Measurements from ENCODE around the gene LRAT.
"Not testable (repeated sequence)": the region's sequence is repeated elsewhere in the genome, so short reads cannot be mapped to it uniquely, and the experiment has no call there.

LRAT gene

GRCh38 chr4:154743683-154744340 lies at the start of gene LRAT:
Gene LRAT (plus strand): TSS chr4:154744000. CDS start chr4:154744327, 327 bp downstream.
- no peaks in the 10 kb centered on the region for H3K36me3 Mint-ChIP-seq (ENCODE audit: low read depth)
- peaks cover 17% of the 10 kb centered on the region for H3K4me1 Mint-ChIP-seq (ENCODE audit: low read depth)
- peaks cover 79% of the 10 kb centered on the region for H3K27me3 Mint-ChIP-seq
- no peak within 1 kb of the TSS for H3K27ac Mint-ChIP-seq
- no peaks in the 10 kb centered on the region for H3K9me3 Mint-ChIP-seq
- H3K4me3 Mint-ChIP-seq = peak within 1 kb of the TSS; percentile 75

- no peaks in the 10 kb centered on the region for H3K4me1 Mint-ChIP-seq (ENCODE audit: low read depth)
- no peak overlapping the region for H3K27ac Mint-ChIP-seq
- H3K27me3 Mint-ChIP-seq = peaks cover 8% of the 10 kb centered on the region
- no peak overlapping the region for H3K4me3 Mint-ChIP-seq
- H3K36me3 Mint-ChIP-seq (ENCODE audit: low read depth) = no peaks in the 10 kb centered on the region
- H3K9me3 Mint-ChIP-seq = peaks cover 3% of the 10 kb centered on the region
These were observed 35.9 kb upstream of the LRAT start for GRCh38 chr4:154707877-154708276.

- H3K4me3 Mint-ChIP-seq = no peak overlapping the region
These were observed 34.2 kb upstream of the LRAT start for GRCh38 chr4:154709550-154709949.

GRCh38 chr4:154711522-154711921 lies 32.3 kb upstream of the LRAT start:
- H3K9me3 Mint-ChIP-seq = peaks cover 3% of the 10 kb centered on the region
- no peak overlapping the region for H3K27ac Mint-ChIP-seq
- peaks cover 6% of the 10 kb centered on the region for H3K27me3 Mint-ChIP-seq
- H3K36me3 Mint-ChIP-seq (ENCODE audit: low read depth) = no peaks in the 10 kb centered on the region
- H3K4me1 Mint-ChIP-seq (ENCODE audit: low read depth) = no peaks in the 10 kb centered on the region
- H3K4me3 Mint-ChIP-seq = no peak overlapping the region

More at GRCh38 chr4:154709550-154709949, 34.2 kb upstream of the LRAT start:
- Mint-ChIP-seq H3K27ac (no peak overlapping the region), H3K27me3 (peaks cover 6% of the 10 kb centered on the region), H3K36me3 (ENCODE audit: low read depth) (no peaks in the 10 kb centered on the region), H3K4me1 (ENCODE audit: low read depth) (no peaks in the 10 kb centered on the region), H3K9me3 (peaks cover 3% of the 10 kb centered on the region)

GRCh38 chr4:154714339-154715040 lies 29.3 kb upstream of the LRAT start:
- H3K4me1 Mint-ChIP-seq (ENCODE audit: low read depth) = no peaks in the 10 kb centered on the region
- no peaks in the 10 kb centered on the region for H3K36me3 Mint-ChIP-seq (ENCODE audit: low read depth)
- no peaks in the 10 kb centered on the region for H3K9me3 Mint-ChIP-seq
- peaks cover 11% of the 10 kb centered on the region for H3K27me3 Mint-ChIP-seq
- no peak overlapping the region for H3K27ac Mint-ChIP-seq
- no peak overlapping the region for H3K4me3 Mint-ChIP-seq

GRCh38 chr4:154719087-154719486 lies 24.7 kb upstream of the LRAT start:
- Mint-ChIP-seq H3K4me3 (no peak overlapping the region), H3K36me3 (ENCODE audit: low read depth) (no peaks in the 10 kb centered on the region), H3K27ac (no peak overlapping the region), H3K9me3 (peaks cover 6% of the 10 kb centered on the region), H3K4me1 (ENCODE audit: low read depth) (peaks cover 6% of the 10 kb centered on the region), H3K27me3 (peaks cover 14% of the 10 kb centered on the region)

GRCh38 chr4:154720123-154720522 lies 23.7 kb upstream of the LRAT start:
- no peaks in the 10 kb centered on the region for H3K36me3 Mint-ChIP-seq (ENCODE audit: low read depth)
- H3K4me3 Mint-ChIP-seq = no peak overlapping the region
- peaks cover 6% of the 10 kb centered on the region for H3K9me3 Mint-ChIP-seq
- no peak overlapping the region for H3K27ac Mint-ChIP-seq
- H3K4me1 Mint-ChIP-seq (ENCODE audit: low read depth) = peaks cover 6% of the 10 kb centered on the region
- H3K27me3 Mint-ChIP-seq = peaks cover 19% of the 10 kb centered on the region

GRCh38 chr4:154720618-154721267 lies 23.1 kb upstream of the LRAT start:
- Mint-ChIP-seq H3K27me3 (peaks cover 19% of the 10 kb centered on the region), H3K9me3 (peaks cover 6% of the 10 kb centered on the region), H3K4me3 (no peak overlapping the region), H3K27ac (no peak overlapping the region), H3K36me3 (ENCODE audit: low read depth) (no peaks in the 10 kb centered on the region), H3K4me1 (ENCODE audit: low read depth) (peaks cover 6% of the 10 kb centered on the region)

- H3K9me3 Mint-ChIP-seq = peaks cover 6% of the 10 kb centered on the region
- H3K27ac Mint-ChIP-seq = no peak overlapping the region
- H3K4me1 Mint-ChIP-seq (ENCODE audit: low read depth) = peaks cover 6% of the 10 kb centered on the region
- no peak overlapping the region for H3K4me3 Mint-ChIP-seq
- peaks cover 22% of the 10 kb centered on the region for H3K27me3 Mint-ChIP-seq
- no peaks in the 10 kb centered on the region for H3K36me3 Mint-ChIP-seq (ENCODE audit: low read depth)
These were observed 21.5 kb upstream of the LRAT start for GRCh38 chr4:154722262-154722661.

GRCh38 chr4:154723601-154724000 lies 20.2 kb upstream of the LRAT start:
- peaks cover 23% of the 10 kb centered on the region for H3K27me3 Mint-ChIP-seq
- not testable (repeated sequence) for H3K4me3 Mint-ChIP-seq; H3K4me1 Mint-ChIP-seq (ENCODE audit: low read depth); H3K9me3 Mint-ChIP-seq; H3K27ac Mint-ChIP-seq; H3K36me3 Mint-ChIP-seq (ENCODE audit: low read depth)

- H3K36me3 Mint-ChIP-seq (ENCODE audit: low read depth) = no peaks in the 10 kb centered on the region
- H3K9me3 Mint-ChIP-seq = peaks cover under 1% of the 10 kb centered on the region
- H3K27me3 Mint-ChIP-seq = peaks cover 23% of the 10 kb centered on the region
- H3K27ac Mint-ChIP-seq = no peak overlapping the region
- no peaks in the 10 kb centered on the region for H3K4me1 Mint-ChIP-seq (ENCODE audit: low read depth)
- H3K4me3 Mint-ChIP-seq = no peak overlapping the region
These were observed 16.3 kb upstream of the LRAT start for GRCh38 chr4:154727540-154727939.

GRCh38 chr4:154731756-154732155 lies 12.0 kb upstream of the LRAT start:
- Mint-ChIP-seq H3K9me3 (peaks cover 5% of the 10 kb centered on the region), H3K4me3 (no peak overlapping the region), H3K27ac (no peak overlapping the region), H3K36me3 (ENCODE audit: low read depth) (no peaks in the 10 kb centered on the region), H3K4me1 (ENCODE audit: low read depth) (no peaks in the 10 kb centered on the region), H3K27me3 (peaks cover 40% of the 10 kb centered on the region)

GRCh38 chr4:154732669-154733068 lies 11.1 kb upstream of the LRAT start:
- Mint-ChIP-seq H3K9me3 (peaks cover 5% of the 10 kb centered on the region), H3K27me3 (peaks cover 43% of the 10 kb centered on the region), H3K36me3 (ENCODE audit: low read depth) (no peaks in the 10 kb centered on the region), H3K4me3 (no peak overlapping the region), H3K4me1 (ENCODE audit: low read depth) (no peaks in the 10 kb centered on the region), H3K27ac (no peak overlapping the region)

- Mint-ChIP-seq H3K36me3 (ENCODE audit: low read depth) (no peaks in the 10 kb centered on the region), H3K4me1 (ENCODE audit: low read depth) (no peaks in the 10 kb centered on the region), H3K27ac (no peak overlapping the region), H3K27me3 (peaks cover 52% of the 10 kb centered on the region), H3K4me3 (no peak overlapping the region), H3K9me3 (peaks cover 5% of the 10 kb centered on the region)
These were observed 7.0 kb upstream of the LRAT start for GRCh38 chr4:154736770-154737169.

- H3K27me3 Mint-ChIP-seq = peaks cover 55% of the 10 kb centered on the region
- no peak overlapping the region for H3K4me3 Mint-ChIP-seq
- no peaks in the 10 kb centered on the region for H3K9me3 Mint-ChIP-seq
- peaks cover 7% of the 10 kb centered on the region for H3K4me1 Mint-ChIP-seq (ENCODE audit: low read depth)
- no peaks in the 10 kb centered on the region for H3K36me3 Mint-ChIP-seq (ENCODE audit: low read depth)
- H3K27ac Mint-ChIP-seq = no peak overlapping the region
These were observed 5.4 kb upstream of the LRAT start for GRCh38 chr4:154738426-154738825.
